ENCODE measurements around the gene RFX8. TPM values are rescaled to one million over a fixed set of nuclear protein-coding genes. Genes with fewer than 3 reads are reported as not detected.

Gene RFX8
- total and polyA plus RNA-seq, 9 of the 15 experiments (the other 6 are each of a cell fraction or from before 2014, with no cell fraction given): not detected

DNA sequence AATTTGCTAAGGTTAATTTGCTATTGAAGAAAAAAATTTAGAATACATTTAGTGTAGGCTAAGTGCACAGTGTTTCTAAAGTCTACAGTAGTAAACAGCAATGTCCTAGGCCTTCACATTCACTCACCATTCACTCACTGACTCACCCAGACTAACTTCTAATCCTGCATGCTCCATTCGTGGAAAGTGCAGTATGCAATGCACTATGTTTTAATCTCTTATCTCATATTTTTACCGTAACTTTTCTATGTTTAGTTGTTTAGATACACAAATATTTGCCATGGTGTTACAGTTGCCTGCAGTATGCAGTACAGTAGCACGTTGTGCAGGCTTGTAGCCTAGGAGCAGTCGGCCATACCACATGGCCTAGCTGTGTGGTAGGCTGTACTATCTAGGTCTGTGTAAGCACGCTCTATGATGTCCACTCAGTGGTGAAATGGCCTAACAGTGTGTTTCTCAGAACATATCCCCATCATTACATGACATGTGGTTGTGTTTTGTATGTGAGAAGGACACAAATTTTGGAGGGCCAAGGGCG lies 18.1 kb upstream of the RFX8 start:
- no peaks in the 10 kb centered on the region for H3K9me1 ChIP-seq (ENCODE audit: control insufficient read depth, insufficient read depth, low read length)
- WGBS (ENCODE audit: insufficient coverage, low coverage, missing lambda C conversion rate): 7% methylated on average over 6 of the region's 6 CpGs
- no peaks in the 10 kb centered on the region for H4K20me1 ChIP-seq (replicated peaks; ENCODE audit: control insufficient read depth, insufficient read depth, low read length)
- H3K27me3 ChIP-seq (ENCODE audit: control insufficient read depth in 2 of 2, insufficient read depth in 2 of 2, low read length in 2 of 2): peaks cover 0 to 23% of the 10 kb centered on the region in 2 experiments; a peak in 2 of 5 replicates
- in situ Hi-C loops (cut with MboI): no loop called here
- POLR2A ChIA-PET: interaction anchor here (0.8 kb wide), 1 partner anchor 37 kb away, joined by 3 read pairs; no protein-coding TSS in a partner anchor
- intact Hi-C loops (cut with micrococcal nuclease): no loop called here
- H3K79me2 ChIP-seq (ENCODE audit: control insufficient read depth, insufficient read depth, low read length): no peaks in the 10 kb centered on the region
- no peaks in the 10 kb centered on the region for H3K36me3 ChIP-seq (ENCODE audit: control insufficient read depth, insufficient read depth, low read length)
- ATAC-seq (no peak), FAIRE-seq (no peak), DNase-seq (ENCODE audit: extremely low read depth in 1 of 4, low spot score in 3 of 4) (no peak)
- no peak for TF ChIP-seq STAT5A (IDR thresholded peaks at IDR 0.05; ENCODE audit: borderline replicate concordance, low read length)
- no peak overlapping the region for H3K27ac ChIP-seq (ENCODE audit: extremely low read depth, low read depth, low read length)
- no peak overlapping the region for H3K9ac ChIP-seq (ENCODE audit: insufficient read depth in 1 of 2, low read depth in 2 of 2, low read length in 2 of 2)
- BruUV-seq (replicated peaks): no TSS peak
- no peak overlapping the region for H3K4me2 ChIP-seq (ENCODE audit: insufficient read depth, low read length)
- H2AFZ ChIP-seq (ENCODE audit: low read depth, low read length): no peak overlapping the region
- CTCF ChIA-PET (ENCODE audit: low intra/inter-chr PET ratio): no interaction called here
- H3K4me1 ChIP-seq (replicated peaks in 1 of 2; ENCODE audit: control insufficient read depth in 2 of 2, insufficient read depth in 2 of 2, low read length in 2 of 2): no peaks in the 10 kb centered on the region
- H3K4me3 ChIP-seq: no peak overlapping the region
- H3K9me3 ChIP-seq (replicated peaks; ENCODE audit: control insufficient read depth, insufficient read depth, low read depth, low read length): no peaks in the 10 kb centered on the region

DNA sequence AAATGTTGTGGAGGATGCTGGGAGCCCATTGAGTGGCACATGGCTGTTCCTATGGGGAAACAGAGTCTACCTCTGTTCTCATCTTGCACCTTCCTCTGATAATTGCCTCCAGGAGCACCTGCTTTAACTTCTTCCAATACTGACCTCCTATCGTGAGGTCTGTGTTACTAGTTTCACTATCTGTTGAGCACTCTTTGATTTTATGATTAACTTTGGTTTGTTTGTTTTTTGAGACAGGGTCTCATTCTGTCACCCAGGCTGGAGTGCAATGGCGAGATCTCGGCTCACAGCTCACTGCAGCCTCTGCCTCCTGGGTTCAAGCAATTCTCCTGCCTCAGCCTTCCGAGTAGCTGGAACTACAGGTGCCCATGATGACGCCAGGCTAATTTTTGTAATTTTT lies 12.1 kb upstream of the RFX8 start:
- Histone ChIP-seq H3K4me2 (ENCODE audit: insufficient read depth, low read length) (no peak overlapping the region), H3K9me1 (ENCODE audit: control insufficient read depth, insufficient read depth, low read length) (no peaks in the 10 kb centered on the region), H3K36me3 (ENCODE audit: control insufficient read depth, insufficient read depth, low read length) (no peaks in the 10 kb centered on the region), H4K20me1 (replicated peaks; ENCODE audit: control insufficient read depth, insufficient read depth, low read length) (no peaks in the 10 kb centered on the region), H3K27ac (ENCODE audit: extremely low read depth, low read depth, low read length) (no peak overlapping the region), H3K9ac (ENCODE audit: insufficient read depth in 1 of 2, low read depth in 2 of 2, low read length in 2 of 2) (no peak overlapping the region), H3K4me1 (replicated peaks in 1 of 2; ENCODE audit: control insufficient read depth in 2 of 2, insufficient read depth in 2 of 2, low read length in 2 of 2) (no peaks in the 10 kb centered on the region), H3K27me3 (ENCODE audit: control insufficient read depth in 2 of 2, insufficient read depth in 2 of 2, low read length in 2 of 2) (peaks cover 2 to 23% of the 10 kb centered on the region in 2 experiments; a peak in 2 of 5 replicates), H3K9me3 (replicated peaks; ENCODE audit: control insufficient read depth, insufficient read depth, low read depth, low read length) (no peaks in the 10 kb centered on the region), H2AFZ (ENCODE audit: low read depth, low read length) (no peak overlapping the region), H3K4me3 (no peak overlapping the region), H3K79me2 (ENCODE audit: control insufficient read depth, insufficient read depth, low read length) (no peaks in the 10 kb centered on the region)
- no TSS peak for BruUV-seq (replicated peaks)
- intact Hi-C loops (cut with micrococcal nuclease): no loop called here
- no peak for DNase-seq (ENCODE audit: extremely low read depth in 1 of 4, low spot score in 3 of 4)
- ChIA-PET POLR2A (interaction anchor here (0.7 to 1.2 kb wide), 4 partner anchors 11 to 284 kb away, joined by 3 to 4 read pairs (median 4); no protein-coding TSS in a partner anchor), CTCF (ENCODE audit: low intra/inter-chr PET ratio) (no interaction called here)
- WGBS (ENCODE audit: insufficient coverage, low coverage, missing lambda C conversion rate): 0% methylated on average over 5 of the region's 5 CpGs
- ATAC-seq: no peak
- FAIRE-seq: no peak
- in situ Hi-C loops (cut with MboI): no loop called here
- TF ChIP-seq, protein P1, sequence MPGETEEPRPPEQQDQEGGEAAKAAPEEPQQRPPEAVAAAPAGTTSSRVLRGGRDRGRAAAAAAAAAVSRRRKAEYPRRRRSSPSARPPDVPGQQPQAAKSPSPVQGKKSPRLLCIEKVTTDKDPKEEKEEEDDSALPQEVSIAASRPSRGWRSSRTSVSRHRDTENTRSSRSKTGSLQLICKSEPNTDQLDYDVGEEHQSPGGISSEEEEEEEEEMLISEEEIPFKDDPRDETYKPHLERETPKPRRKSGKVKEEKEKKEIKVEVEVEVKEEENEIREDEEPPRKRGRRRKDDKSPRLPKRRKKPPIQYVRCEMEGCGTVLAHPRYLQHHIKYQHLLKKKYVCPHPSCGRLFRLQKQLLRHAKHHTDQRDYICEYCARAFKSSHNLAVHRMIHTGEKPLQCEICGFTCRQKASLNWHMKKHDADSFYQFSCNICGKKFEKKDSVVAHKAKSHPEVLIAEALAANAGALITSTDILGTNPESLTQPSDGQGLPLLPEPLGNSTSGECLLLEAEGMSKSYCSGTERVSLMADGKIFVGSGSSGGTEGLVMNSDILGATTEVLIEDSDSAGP (CRISPR knock-in tag; IDR thresholded peaks at IDR 0.05): no peak
- TF ChIP-seq ZNF639 (CRISPR knock-in tag; conservative IDR thresholded peaks at IDR 0.05 in 1 of 2, IDR thresholded peaks at IDR 0.05 in 1 of 2) (no peak), ZNF431 (CRISPR knock-in tag; IDR thresholded peaks at IDR 0.05) (no peak), MCM2 (IDR thresholded peaks at IDR 0.05; ENCODE audit: low read depth) (no peak), EWSR1 (IDR thresholded peaks at IDR 0.05; ENCODE audit: borderline replicate concordance, low read depth, partially characterized antibody) (no peak), ZNF133 (CRISPR knock-in tag; IDR thresholded peaks at IDR 0.05) (no peak), ZNF253 (CRISPR knock-in tag; conservative IDR thresholded peaks at IDR 0.05) (no peak), ZKSCAN1 (IDR thresholded peaks at IDR 0.05; ENCODE audit: low read depth, low read length) (no peak), CBX2 (IDR thresholded peaks at IDR 0.05; ENCODE audit: insufficient read depth, low read length, poor library complexity, severe bottlenecking) (no peak), NCOA2 (IDR thresholded peaks at IDR 0.05; ENCODE audit: partially characterized antibody in 2 of 2) (no peak), ZNF41 (CRISPR knock-in tag; conservative IDR thresholded peaks at IDR 0.05) (no peak), C11orf30 (IDR thresholded peaks at IDR 0.05; ENCODE audit: low read depth) (no peak)

All from K562 (cell line).